Adrenal gland (tissue), 19 donors: ENCODE data around the gene VDAC2. TPM values are rescaled to one million over a fixed set of nuclear protein-coding genes. Genes with fewer than 3 reads are reported as not detected.

ENCODE experiments used
- DNase-seq, 7 donors: peaks; one replicate each; pipeline ENCODE4 v3.0.0-alpha.2; 2019 to 2020
- H3K27ac ChIP-seq, 5 donors: fragments of 200-600 bp; sonication (generic) in 4 of 5; 1 replicate in 3 of 5; 2 replicates in 2 of 5; pipeline versions ENCODE4 v1.5.1 to v1.8.0; 2016 to 2020; ENCODE audit warnings: mild to moderate bottlenecking in 1 of 5
- H3K27me3 ChIP-seq: fragments of 200-600 bp; 2 replicates; pipeline ENCODE4 v1.8.0; 2021
- H3K36me3 ChIP-seq, 2 donors: fragments of 200-600 bp; replicated peaks in 1 of 2; 1 replicate in 1 of 2; 2 replicates in 1 of 2; pipeline versions ENCODE4 v1.5.1 to v1.8.0; 2018 to 2022
- H3K4me1 ChIP-seq, 2 donors: fragments of 200-600 bp; replicated peaks in 1 of 2; 1 replicate in 1 of 2; 2 replicates in 1 of 2; pipeline versions ENCODE4 v1.5.1 to v1.8.0; 2018 to 2021
- H3K4me3 ChIP-seq, 4 donors: fragments of 200-600 bp; sonication (generic) in 3 of 4; one replicate each; pipeline ENCODE4 v1.5.1; 2016 to 2018
- H3K9me3 ChIP-seq, 3 donors: fragments of 200-600 bp; sonication (generic) in 1 of 3; replicated peaks in 1 of 3; 1 replicate in 2 of 3; 2 replicates in 1 of 3; pipeline versions ENCODE4 v1.5.1 to v1.8.0; 2016 to 2021
- POLR2A ChIP-seq, 2 donors: fragments of 450-650 bp; IDR thresholded peaks; one replicate each; pipeline ENCODE4 v1.6.1; 2017; ENCODE audit warnings: antibody characterized with exemption in 2 of 2, mild to moderate bottlenecking in 2 of 2, moderate library complexity in 1 of 2
- WGBS, 4 donors: extraction: QIAGEN DNeasy Blood & Tissue Kit in 2 of 4; methylation state at CpG; one replicate each; pipeline versions ENCODE4 v1.1.5 to v1.1.7; 2013 to 2017; 5-methylcytosine and 5-hydroxymethylcytosine counted together
- intact Hi-C, 2 donors: fragments of 100-400 bp; cut with DNase I; formaldehyde crosslinking; loops; one replicate each; pipeline versions ENCODE4 v1.14.1 to v1.15.0; 2022 to 2023
- long read RNA-seq, 10 donors: library from polyadenylated mRNA in 3 of 10; unstranded in 2 of 10; stranded (forward) in 1 of 10; transcript quantifications; one replicate each; pipeline ENCODE4 v2.0.0 and lab custom pipeline, GENCODE V29; 2021 to 2026
- polyA plus RNA-seq, 3 donors: library from polyadenylated mRNA; stranded (reverse); fragments of 200-250 nt in 2 of 3; fragments of 350-450 nt in 1 of 3; fragmentation: Illumina TruSeq in 1 of 3; extraction: RNeasy Lipid Tissue Mini Kit (QIAGEN cat#74804) in 1 of 3; gene quantifications; one replicate each; pipeline ENCODE4 v1.2.3, GENCODE V29; 2013 to 2014
- total RNA-seq, 9 donors: library from RNA; depleted of rRNA in 4 of 9; stranded (reverse); fragments of >200 nt in 4 of 9; fragments of 120-200 nt in 1 of 9; fragmentation: NEBNext Ultra II Directional in 1 of 9; extraction: Animal tissue kit (Norgen Biotek cat#: 25700) in 1 of 9; gene quantifications; one replicate each; pipeline versions ENCODE4 v1.1.0 to v1.2.4, GENCODE V29; 2013 to 2023
- TF ChIP-seq, protein P1 (sequence below), 6 experiments: fragments of 450-650 bp in 4 of 6; fragments of 200-600 bp in 2 of 6; sonication (generic) in 1 of 6; IDR thresholded peaks; 1 replicate in 5 of 6; 2 replicates in 1 of 6; pipeline versions ENCODE4 v1.5.1 to v1.8.0; 2016 to 2021; ENCODE audit warnings: antibody characterized with exemption in 6 of 6, mild to moderate bottlenecking in 2 of 6, moderate library complexity in 1 of 6
- donor health status: healthy with polysubstance abuse.
- donor health status: Bipolar disorder and iron deficiency.
- donor health status: DM: yes; HTN: yes; CAD: no.
- donor health status: DM: no; HTN: no; CAD: no.
- donor health status: DM: no; HTN: no; CAD: no.
- donor health status: DM: yes; HTN: yes; CAD: no.

Gene VDAC2, protein sequence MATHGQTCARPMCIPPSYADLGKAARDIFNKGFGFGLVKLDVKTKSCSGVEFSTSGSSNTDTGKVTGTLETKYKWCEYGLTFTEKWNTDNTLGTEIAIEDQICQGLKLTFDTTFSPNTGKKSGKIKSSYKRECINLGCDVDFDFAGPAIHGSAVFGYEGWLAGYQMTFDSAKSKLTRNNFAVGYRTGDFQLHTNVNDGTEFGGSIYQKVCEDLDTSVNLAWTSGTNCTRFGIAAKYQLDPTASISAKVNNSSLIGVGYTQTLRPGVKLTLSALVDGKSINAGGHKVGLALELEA
- total RNA-seq (100 to 1,000 TPM; 139 to 271 (median 197) TPM), polyA plus RNA-seq (100 to 1,000 TPM in 2 of 3 donors, 10 to 100 TPM in 1; 83.2 to 297 (median 115) TPM)
- long read RNA-seq, donor 1, transcript VDAC2-203 (10 exons, 1,557 nt), result major isoform, 155 of 239 reads
- long read RNA-seq, donor 1, partial matches to known transcripts, result 84 of 239 reads
- long read RNA-seq, donor 1, other reads (novel, unspliced or antisense), result 0 of 239 reads
- long read RNA-seq, donor 2, transcript VDAC2-203 (10 exons, 1,557 nt), result major isoform, 95 of 158 reads
- long read RNA-seq, donor 2, partial matches to known transcripts, result 63 of 158 reads
- long read RNA-seq, donor 2, other reads (novel, unspliced or antisense), result 0 of 158 reads
- long read RNA-seq, donor 3, transcript VDAC2-203 (10 exons, 1,557 nt), result major isoform, 104 of 146 reads
- long read RNA-seq, donor 3, partial matches to known transcripts, result 28 of 146 reads
- long read RNA-seq, donor 3, other reads (novel, unspliced or antisense), result 11 of 146 reads
- long read RNA-seq, donor 4, transcript VDAC2-203 (10 exons, 1,557 nt), result major isoform, 291 of 311 reads
- long read RNA-seq, donor 4, partial matches to known transcripts, result 5 of 311 reads
- long read RNA-seq, donor 4, other reads (novel, unspliced or antisense), result 14 of 311 reads
- long read RNA-seq, donor 5, transcript VDAC2-203 (10 exons, 1,557 nt), result major isoform, 288 of 322 reads
- long read RNA-seq, donor 5, partial matches to known transcripts, result 5 of 322 reads
- long read RNA-seq, donor 5, other reads (novel, unspliced or antisense), result 28 of 322 reads
- long read RNA-seq, donor 6, transcript VDAC2-203 (10 exons, 1,557 nt), result major isoform, 186 of 200 reads
- long read RNA-seq, donor 6, partial matches to known transcripts, result 7 of 200 reads
- long read RNA-seq, donor 6, other reads (novel, unspliced or antisense), result 7 of 200 reads
- long read RNA-seq, donor 7, transcript VDAC2-203 (10 exons, 1,557 nt), result major isoform, 43 of 87 reads
- long read RNA-seq, donor 7, partial matches to known transcripts, result 37 of 87 reads
- long read RNA-seq, donor 7, other reads (novel, unspliced or antisense), result 5 of 87 reads
- long read RNA-seq, donor 8, transcript VDAC2-203 (10 exons, 1,557 nt), result major isoform, 106 of 150 reads
- long read RNA-seq, donor 8, partial matches to known transcripts, result 40 of 150 reads
- long read RNA-seq, donor 8, other reads (novel, unspliced or antisense), result 0 of 150 reads
- long read RNA-seq, donor 9, transcript VDAC2-203 (10 exons, 1,557 nt), result major isoform, 98 of 138 reads
- long read RNA-seq, donor 9, partial matches to known transcripts, result 36 of 138 reads
- long read RNA-seq, donor 9, other reads (novel, unspliced or antisense), result 0 of 138 reads
- long read RNA-seq, donor 10, transcript VDAC2-203 (10 exons, 1,557 nt), result major isoform, 38 of 51 reads
- long read RNA-seq, donor 10, partial matches to known transcripts, result 12 of 51 reads
- long read RNA-seq, donor 10, other reads (novel, unspliced or antisense), result 0 of 51 reads

DNA sequence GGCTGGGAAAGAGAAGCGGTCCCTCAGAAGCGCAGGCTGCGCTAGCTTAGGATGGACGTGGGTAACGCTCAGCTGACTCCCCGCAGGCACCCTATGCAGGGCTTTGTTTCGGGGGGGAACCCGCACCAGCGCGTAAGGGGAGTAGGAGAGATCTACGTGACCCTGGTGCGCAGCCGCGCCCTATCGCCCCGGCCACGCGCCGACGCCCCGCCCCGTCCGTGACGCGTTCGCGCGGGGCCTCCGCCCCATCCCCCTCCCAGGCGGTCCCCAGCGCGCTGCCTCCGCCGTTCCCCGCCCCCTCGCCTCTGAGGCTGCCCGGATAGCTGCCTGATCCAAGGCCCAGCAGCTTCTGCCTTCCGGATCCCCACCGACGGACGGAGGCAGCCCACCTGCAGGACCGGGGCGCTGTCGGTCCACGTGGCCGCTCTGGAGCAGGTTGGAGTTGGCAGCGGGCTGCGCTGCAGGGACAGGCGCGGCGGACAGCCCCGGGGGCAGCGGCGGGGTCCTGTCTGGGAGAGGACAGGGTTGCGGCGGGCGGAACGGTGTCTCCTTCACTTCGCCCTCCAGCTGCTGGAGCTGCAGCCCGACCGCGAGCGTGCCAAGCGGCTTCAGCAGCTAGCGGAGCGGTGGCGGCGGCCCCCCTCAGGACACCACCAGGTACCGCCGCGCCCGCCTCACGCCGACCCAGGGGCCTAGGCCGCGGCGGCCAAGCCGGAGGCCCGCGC lies at the start of gene VDAC2:
Gene VDAC2 (plus strand): TSS at position 515 of the 725 bp plus-strand sequence. CDS start 363 bp downstream, outside the sequence.
- Histone ChIP-seq H3K36me3 (peaks cover 0 to 28% of the 10 kb centered on the region in 2 donors), H3K9me3 (no peaks in the 10 kb centered on the region), H3K27me3 (no peaks in the 10 kb centered on the region), H3K27ac (peak within 1 kb of the TSS; percentile 95 to 99 (median 98)), H3K4me3 (peak within 1 kb of the TSS; percentile 67 to 99 (median 84)), H3K4me1 (peaks cover 19 to 33% of the 10 kb centered on the region in 2 donors)
- intact Hi-C loops, result no loop called here
- peak; percentile 88 to 95 for TF ChIP-seq POLR2A (IDR thresholded peaks at IDR 0.05)
- TF ChIP-seq, protein P1, sequence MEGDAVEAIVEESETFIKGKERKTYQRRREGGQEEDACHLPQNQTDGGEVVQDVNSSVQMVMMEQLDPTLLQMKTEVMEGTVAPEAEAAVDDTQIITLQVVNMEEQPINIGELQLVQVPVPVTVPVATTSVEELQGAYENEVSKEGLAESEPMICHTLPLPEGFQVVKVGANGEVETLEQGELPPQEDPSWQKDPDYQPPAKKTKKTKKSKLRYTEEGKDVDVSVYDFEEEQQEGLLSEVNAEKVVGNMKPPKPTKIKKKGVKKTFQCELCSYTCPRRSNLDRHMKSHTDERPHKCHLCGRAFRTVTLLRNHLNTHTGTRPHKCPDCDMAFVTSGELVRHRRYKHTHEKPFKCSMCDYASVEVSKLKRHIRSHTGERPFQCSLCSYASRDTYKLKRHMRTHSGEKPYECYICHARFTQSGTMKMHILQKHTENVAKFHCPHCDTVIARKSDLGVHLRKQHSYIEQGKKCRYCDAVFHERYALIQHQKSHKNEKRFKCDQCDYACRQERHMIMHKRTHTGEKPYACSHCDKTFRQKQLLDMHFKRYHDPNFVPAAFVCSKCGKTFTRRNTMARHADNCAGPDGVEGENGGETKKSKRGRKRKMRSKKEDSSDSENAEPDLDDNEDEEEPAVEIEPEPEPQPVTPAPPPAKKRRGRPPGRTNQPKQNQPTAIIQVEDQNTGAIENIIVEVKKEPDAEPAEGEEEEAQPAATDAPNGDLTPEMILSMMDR (IDR thresholded peaks at IDR 0.05), result peak in 1 of 6 experiments; percentile 24
- peak; percentile 90 to 96 (median 92) for DNase-seq
- WGBS, 4 donors, result 0% methylated on average over 15 to 80 of the region's 80 CpGs; no CpG with 5 or more reads in 1 of the 4 donors

DNA sequence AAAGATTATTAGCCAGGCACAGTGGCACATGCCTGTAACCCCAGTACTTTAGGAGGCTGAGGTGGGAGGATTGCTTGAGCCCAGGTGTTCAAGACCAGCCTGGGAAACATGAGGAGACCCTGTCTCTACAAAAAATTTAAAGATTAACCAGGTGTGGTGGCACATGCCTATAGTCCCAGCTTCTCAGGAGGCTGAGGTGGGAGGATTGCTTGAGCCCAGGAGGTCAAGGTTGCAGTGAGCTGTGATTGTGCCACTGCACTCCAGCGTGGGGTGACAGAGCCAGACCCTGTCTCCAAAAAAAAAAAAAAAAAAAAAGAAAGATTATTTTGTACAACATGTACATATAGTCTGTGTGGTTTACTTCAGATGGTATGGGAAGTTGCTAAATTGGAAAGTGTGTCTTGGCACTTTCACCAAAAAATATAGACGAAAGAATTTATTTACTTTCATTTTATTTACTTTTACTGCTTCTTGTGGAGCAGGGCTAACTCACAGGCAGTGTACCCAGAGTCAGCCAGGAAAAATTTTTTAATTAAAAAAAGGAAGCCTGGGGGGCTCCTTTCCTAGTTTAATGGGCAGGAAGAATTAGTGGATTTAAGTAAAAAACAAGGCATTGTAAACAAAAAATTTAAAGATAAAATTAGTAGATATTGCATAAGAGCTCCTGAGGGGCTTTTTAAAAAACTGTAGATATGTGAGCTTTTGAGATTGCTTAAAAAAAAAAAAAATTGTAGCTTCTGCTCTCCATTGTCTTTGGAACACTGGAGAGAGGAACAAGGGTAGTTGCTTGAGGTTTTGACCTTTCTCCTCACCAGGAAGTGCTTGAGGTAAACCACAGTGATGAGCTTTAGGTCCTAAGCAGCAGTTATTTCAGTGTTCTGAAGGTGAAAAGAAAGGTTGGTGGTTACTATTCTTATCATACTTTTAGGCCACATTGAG lies 44.6 kb upstream of the VDAC2 start:
- intact Hi-C loops, result no loop called here
- DNase-seq, result no peak
- Histone ChIP-seq H3K4me3 (no peak overlapping the region), H3K27me3 (no peaks in the 10 kb centered on the region), H3K9me3 (no peaks in the 10 kb centered on the region), H3K27ac (peak overlapping the region in 1 of 5 donors; percentile 17), H3K4me1 (peaks cover 0 to 12% of the 10 kb centered on the region in 2 donors), H3K36me3 (peaks cover 0 to 18% of the 10 kb centered on the region in 2 donors)
- TF ChIP-seq, protein P1 (IDR thresholded peaks at IDR 0.05), result no peak
- TF ChIP-seq POLR2A (IDR thresholded peaks at IDR 0.05), result no peak
- WGBS, 4 donors, result 34 to 46% (median 37%) methylated on average over 2 of the region's 2 CpGs

DNA sequence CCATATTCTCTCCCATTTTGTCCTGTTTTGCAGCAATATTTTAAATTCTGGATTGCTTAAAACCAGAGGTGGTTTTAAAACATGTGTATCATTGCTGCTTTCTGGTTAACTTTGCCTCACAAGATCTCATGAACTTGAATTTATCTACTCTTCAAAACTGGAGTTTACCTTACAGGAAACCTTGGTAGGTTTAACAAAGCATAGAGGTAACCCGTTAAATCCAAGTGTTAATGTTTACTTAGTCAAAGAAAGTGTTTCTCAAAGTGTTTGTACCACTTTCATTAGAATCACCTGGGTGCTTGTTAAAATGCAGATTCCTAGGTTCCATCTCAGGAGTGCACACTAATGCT lies 44.0 kb upstream of the VDAC2 start:
- peak overlapping the region in 1 of 5 donors; percentile 17 for H3K27ac ChIP-seq
- WGBS, 4 donors, result 75 to 100% (median 91%) methylated on average over 1 of the region's 1 CpG
- H3K36me3 ChIP-seq, result peaks cover 0 to 18% of the 10 kb centered on the region in 2 donors
- intact Hi-C loops, result no loop called here
- no peaks in the 10 kb centered on the region for H3K27me3 ChIP-seq
- DNase-seq, result no peak
- no peak overlapping the region for H3K4me3 ChIP-seq
- TF ChIP-seq, protein P1 (IDR thresholded peaks at IDR 0.05), result no peak
- no peak for TF ChIP-seq POLR2A (IDR thresholded peaks at IDR 0.05)
- H3K4me1 ChIP-seq, result peaks cover 0 to 12% of the 10 kb centered on the region in 2 donors
- H3K9me3 ChIP-seq, result no peaks in the 10 kb centered on the region
